Smooth muscle cell (in vitro differentiated cells): ENCODE measurements around the gene ZNF112. TPM values are rescaled to one million over a fixed set of nuclear protein-coding genes. Genes with fewer than 3 reads are reported as not detected.

ENCODE experiments used
- DNase-seq: peaks from one replicate; lab custom pipeline; 2025; ENCODE audit not compliant: unreplicated experiment; lab: John Stamatoyannopoulos, UW
- H2AFZ ChIP-seq: fragments of 200-600 bp; sonication (generic); 2 replicates; pipeline ENCODE4 v1.6.0; 2016; ENCODE audit warnings: antibody characterized with exemption, low read depth, mild to moderate bottlenecking
- H3F3A ChIP-seq: fragments of 200-600 bp; sonication (generic); 2 replicates; pipeline ENCODE4 v1.6.0; 2017; ENCODE audit warnings: antibody characterized with exemption, low read depth
- H3K27ac ChIP-seq: fragments of 200-600 bp; sonication (generic); 2 replicates; pipeline ENCODE4 v1.5.1; 2016; ENCODE audit warnings: low read depth, mild to moderate bottlenecking
- H3K27me3 ChIP-seq: fragments of 200-600 bp; sonication (generic); 2 replicates; pipeline ENCODE4 v1.6.1; 2016; ENCODE audit warnings: low read depth, mild to moderate bottlenecking
- H3K36me3 ChIP-seq: fragments of 200-600 bp; sonication (generic); 2 replicates; pipeline ENCODE4 v1.5.1; 2016; ENCODE audit warnings: low read depth
- H3K4me1 ChIP-seq: fragments of 200-600 bp; sonication (generic); 2 replicates; pipeline ENCODE4 v1.5.1; 2016; ENCODE audit warnings: low read depth
- H3K4me2 ChIP-seq: fragments of 200-600 bp; sonication (generic); 2 replicates; pipeline ENCODE4 v1.6.0; 2016; ENCODE audit warnings: mild to moderate bottlenecking
- H3K4me3 ChIP-seq: fragments of 200-600 bp; sonication (generic); 2 replicates; pipeline ENCODE4 v1.5.1; 2016; ENCODE audit warnings: mild to moderate bottlenecking
- H3K79me2 ChIP-seq: fragments of 200-600 bp; sonication (generic); 2 replicates; pipeline ENCODE4 v1.6.0; 2016; ENCODE audit warnings: low read depth, mild to moderate bottlenecking
- H3K9ac ChIP-seq: fragments of 200-600 bp; sonication (generic); 2 replicates; pipeline ENCODE4 v1.6.0; 2016; ENCODE audit warnings: low read depth
- H3K9me3 ChIP-seq: fragments of 200-600 bp; sonication (generic); replicated peaks from 2 replicates; pipeline ENCODE4 v1.5.1; 2016; ENCODE audit warnings: low read depth
- H4K20me1 ChIP-seq: fragments of 200-600 bp; sonication (generic); 2 replicates; pipeline ENCODE4 v1.6.0; 2016; ENCODE audit warnings: low read depth
- CTCF ChIP-seq: fragments of 200-600 bp; sonication (generic); IDR thresholded peaks from 2 replicates; pipeline ENCODE4 v1.5.1; 2017; ENCODE audit warnings: borderline replicate concordance, mild to moderate bottlenecking, antibody characterized with exemption; ENCODE audit not compliant: insufficient read depth, poor library complexity, severe bottlenecking
- WGBS: methylation state at CpG from one replicate; pipeline ENCODE4 v1.1.7; 2016; ENCODE audit warnings: low lambda C conversion rate; 5-methylcytosine and 5-hydroxymethylcytosine counted together
- polyA plus RNA-seq: library from polyadenylated mRNA; unstranded; fragments of >200 nt; fragmentation: Nextera tagmentation; extraction: Ambion mirVana; gene quantifications from 2 replicates; pipeline ENCODE4 v1.2.1, GENCODE V29; 2016
- total RNA-seq: library from RNA; depleted of rRNA; stranded (reverse); fragments of >200 nt; gene quantifications from 2 replicates; pipeline ENCODE4 v1.2.3, GENCODE V29; 2014

Gene ZNF112
- total and polyA plus RNA-seq, 2 experiments from 2014 or later, result 2.2 to 6.9 TPM

- Histone ChIP-seq H3K9ac (no peak overlapping the region), H3K9me3 (peaks cover 3% of the 10 kb centered on the region), H3K27ac (no peak overlapping the region), H3K36me3 (no peaks in the 10 kb centered on the region), H2AFZ (no peak overlapping the region), H3K4me2 (no peak overlapping the region), H3K79me2 (no peaks in the 10 kb centered on the region), H3K4me1 (no peaks in the 10 kb centered on the region), H4K20me1 (no peaks in the 10 kb centered on the region), H3F3A (no peaks in the 10 kb centered on the region), H3K27me3 (no peaks in the 10 kb centered on the region), H3K4me3 (no peak overlapping the region)
- 89% methylated on average over 20 of the region's 20 CpGs for WGBS
- DNase-seq, result no peak
- no peak for TF ChIP-seq CTCF
These were observed 15.5 kb upstream of the ZNF112 start for GRCh38 chr19:44371815-44372480.

GRCh38 chr19:44367024-44367423 is 10.5 kb upstream of the ZNF112 start:
- no peak overlapping the region for H3K9ac ChIP-seq
- no peaks in the 10 kb centered on the region for H3K9me3 ChIP-seq
- 93% methylated on average over 17 of the region's 17 CpGs for WGBS
- no peaks in the 10 kb centered on the region for H3K4me1 ChIP-seq
- no peaks in the 10 kb centered on the region for H3K27me3 ChIP-seq
- H3K79me2 ChIP-seq, result no peaks in the 10 kb centered on the region
- no peak overlapping the region for H3K4me3 ChIP-seq
- H3K36me3 ChIP-seq, result no peaks in the 10 kb centered on the region
- no peak for DNase-seq
- no peak overlapping the region for H3K27ac ChIP-seq
- H4K20me1 ChIP-seq, result no peaks in the 10 kb centered on the region
- H2AFZ ChIP-seq, result no peak overlapping the region
- no peak overlapping the region for H3K4me2 ChIP-seq
- TF ChIP-seq CTCF, result no peak
- no peaks in the 10 kb centered on the region for H3F3A ChIP-seq

GRCh38 chr19:44346556-44346955 is 9.9 kb downstream of the ZNF112 start:
- no peak overlapping the region for H3K4me2 ChIP-seq
- 94% methylated on average over 4 of the region's 4 CpGs for WGBS
- peaks cover 67% of the 10 kb centered on the region for H3K79me2 ChIP-seq

More at GRCh38 chr19:44346556-44346955, 9.9 kb downstream of the ZNF112 start:
- H3K9me3 ChIP-seq, result peaks cover 24% of the 10 kb centered on the region
- peaks cover 5% of the 10 kb centered on the region for H4K20me1 ChIP-seq
- H2AFZ ChIP-seq, result no peak overlapping the region
- DNase-seq, result no peak
- H3K36me3 ChIP-seq, result peaks cover 27% of the 10 kb centered on the region
- no peak overlapping the region for H3K4me3 ChIP-seq
- no peaks in the 10 kb centered on the region for H3K27me3 ChIP-seq
- no peak for TF ChIP-seq CTCF
- no peak overlapping the region for H3K9ac ChIP-seq
- no peak overlapping the region for H3K27ac ChIP-seq
- H3F3A ChIP-seq, result no peaks in the 10 kb centered on the region
- no peaks in the 10 kb centered on the region for H3K4me1 ChIP-seq
